SHP77 (cell line): ENCODE measurements around the gene TGFBI.

Experiments used
- DNase-seq, 2 experiments: peaks; one replicate each; lab custom pipeline; 2025; lab: John Stamatoyannopoulos, UW

TGFBI gene

GRCh38 chr5:136047858-136048257 lies 19.1 kb downstream of the TGFBI start:
- DNase-seq = no peak

- DNase-seq = no peak
Observed at GRCh38 chr5:136048966-136049365, 20.2 kb downstream of the TGFBI start.

- no peak for DNase-seq
Observed at GRCh38 chr5:136051486-136052220, 22.9 kb downstream of the TGFBI start.

GRCh38 chr5:136052692-136053335 lies 24.0 kb downstream of the TGFBI start:
- DNase-seq = no peak

- no peak for DNase-seq
Observed at GRCh38 chr5:136053336-136054141, 24.8 kb downstream of the TGFBI start.

- DNase-seq = no peak
Observed at GRCh38 chr5:136054142-136055019, 25.6 kb downstream of the TGFBI start.

GRCh38 chr5:136055612-136056309 lies 27.0 kb downstream of the TGFBI start:
- no peak for DNase-seq

GRCh38 chr5:136056336-136056735 lies 27.5 kb downstream of the TGFBI start:
- no peak for DNase-seq

GRCh38 chr5:136056771-136057335 lies 28.1 kb downstream of the TGFBI start:
- DNase-seq = no peak

- DNase-seq = no peak
Observed at GRCh38 chr5:136057401-136058038, 28.7 kb downstream of the TGFBI start.

GRCh38 chr5:136058039-136058971 lies 29.5 kb downstream of the TGFBI start:
- DNase-seq = peak; percentile 71 to 79

- no peak for DNase-seq
Observed at GRCh38 chr5:136058972-136059354, 30.2 kb downstream of the TGFBI start.

- no peak for DNase-seq
Observed at GRCh38 chr5:136060963-136061362, 32.2 kb downstream of the TGFBI start.

- DNase-seq = no peak
Observed at GRCh38 chr5:136061630-136062365, 33.0 kb downstream of the TGFBI start.

- peak; percentile 21 to 56 for DNase-seq
Observed at GRCh38 chr5:136062366-136063274, 33.8 kb downstream of the TGFBI start.

- DNase-seq = no peak
Observed at GRCh38 chr5:136063778-136064465, 35.1 kb downstream of the TGFBI start.

GRCh38 chr5:136064510-136064909 lies 35.7 kb downstream of the TGFBI start:
- no peak for DNase-seq
